PFSK-1 (cell line): Measurements from ENCODE around the gene PRIM1.

Source experiments
- FOXP2 ChIP-seq: optimal IDR thresholded peaks from 2 replicates; pipeline ENCODE3; 2011; ENCODE audit warnings: borderline replicate concordance, control low read depth, inconsistent platforms; ENCODE audit not compliant: insufficient read depth; ENCODE audit errors: extremely low read length, extremely low read depth
- POLR2AphosphoS5 ChIP-seq: IDR thresholded peaks from 2 replicates; pipeline ENCODE4 v1.6.1; 2012; ENCODE audit warnings: low read depth, mild to moderate bottlenecking, control low read depth, low read length, moderate library complexity
- REST ChIP-seq, 2 experiments: IDR thresholded peaks; 2 replicates each; pipeline versions ENCODE4 v1.6.1 to v1.8.0; 2011 to 2012; ENCODE audit warnings: low read depth in 2 of 2, low read length in 2 of 2, control low read depth in 1 of 2, inconsistent platforms in 1 of 2, mild to moderate bottlenecking in 1 of 2, moderate library complexity in 1 of 2; ENCODE audit not compliant: insufficient read depth in 1 of 2
- SIN3A ChIP-seq: IDR thresholded peaks from 2 replicates; pipeline ENCODE4 v1.6.1; 2012; ENCODE audit warnings: mild to moderate bottlenecking, low read length, moderate library complexity, borderline replicate concordance; ENCODE audit not compliant: insufficient read depth
- TAF1 ChIP-seq: IDR thresholded peaks from 2 replicates; pipeline ENCODE4 v1.6.1; 2012; ENCODE audit warnings: low read length, control low read depth, borderline replicate concordance; ENCODE audit not compliant: insufficient read depth

Gene PRIM1

GRCh38 chr12:56714431-56714929 lies 37.6 kb downstream of the PRIM1 start:
- TF ChIP-seq TAF1: no peak
- TF ChIP-seq REST (IDR thresholded peaks at IDR 0.05; ENCODE audit: insufficient read depth in 1 of 2, low read depth in 2 of 2, low read length in 2 of 2): no peak
- TF ChIP-seq SIN3A: no peak
- no peak for TF ChIP-seq FOXP2
- no peak for TF ChIP-seq POLR2AphosphoS5

- TF ChIP-seq TAF1 (no peak), POLR2AphosphoS5 (0 out of 2 replicates have a peak, but pooled peaks have one; percentile 22)
Observed at GRCh38 chr12:56713345-56713744, 38.8 kb downstream of the PRIM1 start.

GRCh38 chr12:56709759-56710376 lies 42.3 kb downstream of the PRIM1 start:
- no peak for TF ChIP-seq FOXP2
- no peak; the same call in 1 of the 2 replicates for TF ChIP-seq POLR2AphosphoS5
- TF ChIP-seq REST (IDR thresholded peaks at IDR 0.05; ENCODE audit: insufficient read depth in 1 of 2, low read depth in 2 of 2, low read length in 2 of 2): no peak
- no peak for TF ChIP-seq TAF1
- TF ChIP-seq SIN3A: no peak

GRCh38 chr12:56699020-56699661 lies 53.0 kb downstream of the PRIM1 start:
- TF ChIP-seq SIN3A (no peak), POLR2AphosphoS5 (no peak), TAF1 (no peak), REST (IDR thresholded peaks at IDR 0.05; ENCODE audit: insufficient read depth in 1 of 2, low read depth in 2 of 2, low read length in 2 of 2) (no peak), FOXP2 (no peak)

GRCh38 chr12:56695327-56696101 lies 56.6 kb downstream of the PRIM1 start:
- TF ChIP-seq FOXP2 (no peak), REST (IDR thresholded peaks at IDR 0.05; ENCODE audit: insufficient read depth in 1 of 2, low read depth in 2 of 2, low read length in 2 of 2) (no peak), POLR2AphosphoS5 (no peak)
